GM21717 (cell line): ENCODE results near the gene HSD17B10.
"Not testable (repeated sequence)": the region's sequence is repeated elsewhere in the genome, so short reads cannot be mapped to it uniquely, and the experiment has no call there.

Experiments used
- ATAC-seq: cut with Tn5 transposase; IDR thresholded peaks from one replicate; pipeline ENCODE4 v1.9.1; 2021; ENCODE audit warnings: mild to moderate bottlenecking, moderate library complexity; ENCODE audit not compliant: unreplicated experiment

HSD17B10 gene

DNA sequence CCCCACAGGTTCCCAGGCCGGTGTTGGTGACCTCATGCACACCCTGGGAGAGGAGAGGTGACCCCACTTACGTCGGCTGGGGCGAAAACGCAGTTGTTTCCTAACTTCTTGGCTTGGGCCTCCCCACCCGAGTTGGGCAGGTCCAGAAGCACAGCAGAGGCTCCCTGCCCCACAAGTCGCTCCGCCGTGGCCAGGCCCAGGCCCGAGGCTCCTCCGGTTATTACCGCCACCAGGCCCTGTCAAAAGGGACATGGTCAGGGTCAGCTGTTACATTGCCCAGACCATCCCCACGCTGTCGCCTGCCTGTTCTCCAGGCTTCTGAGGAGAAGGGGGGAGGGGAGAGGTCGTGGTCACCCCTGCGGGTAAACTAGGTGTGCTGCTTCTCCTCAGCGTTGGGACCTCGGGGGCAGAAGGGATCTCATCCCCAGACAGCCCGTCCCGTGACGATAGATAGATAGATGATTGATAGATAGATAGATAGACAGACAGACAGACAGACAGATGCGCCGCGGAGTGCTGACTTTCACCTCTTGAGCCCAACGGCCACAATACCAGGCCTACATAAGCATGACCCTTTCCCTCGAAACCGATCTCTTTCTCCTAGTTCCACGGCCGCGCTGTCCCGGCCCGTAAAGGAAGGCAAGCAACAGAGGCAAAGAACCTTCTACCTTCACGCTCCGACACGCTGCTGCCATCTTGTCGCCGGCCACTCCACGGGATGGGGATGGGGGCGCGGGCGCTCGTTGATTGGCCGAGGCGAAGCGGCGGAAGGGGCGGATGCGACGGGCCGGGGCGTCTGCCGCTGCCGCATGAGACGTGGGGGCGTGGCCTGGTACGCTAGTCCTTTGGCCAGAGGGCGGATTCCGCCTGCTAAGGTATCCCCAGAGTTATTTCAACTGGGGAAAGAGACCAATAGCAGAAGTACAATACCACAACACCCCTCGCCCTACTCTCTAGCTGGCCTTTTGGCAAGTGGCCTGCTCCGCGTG lies at the start of gene HSD17B10:
Gene HSD17B10, minus strand, starts transcription at position 720 of the 989 bp plus-strand sequence. Its CDS starts 25 bp downstream, at position 695.
- peak; percentile 78 for ATAC-seq

DNA sequence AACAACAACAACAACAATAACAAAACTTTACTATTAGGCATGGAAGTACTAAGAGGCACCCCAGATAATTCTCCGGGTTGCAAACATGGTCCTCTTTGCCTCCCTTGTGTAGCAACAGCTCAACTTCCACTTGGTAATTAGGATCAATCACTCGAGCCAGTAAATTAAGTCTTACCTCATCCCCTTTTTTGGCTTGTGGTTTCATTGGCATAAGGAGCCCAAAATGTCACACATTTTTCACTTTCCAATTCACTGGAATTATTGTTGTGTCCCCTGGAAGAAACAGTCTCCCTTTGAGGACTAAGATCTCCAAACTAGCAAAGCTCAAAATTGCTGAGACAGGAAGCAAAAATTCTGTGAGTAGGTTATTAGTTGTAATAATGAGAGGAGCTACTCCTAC lies 49.2 kb upstream of the HSD17B10 start:
- ATAC-seq: no peak

GRCh38 chrX:53481816-53482465 lies 47.8 kb upstream of the HSD17B10 start:
- no peak for ATAC-seq

DNA sequence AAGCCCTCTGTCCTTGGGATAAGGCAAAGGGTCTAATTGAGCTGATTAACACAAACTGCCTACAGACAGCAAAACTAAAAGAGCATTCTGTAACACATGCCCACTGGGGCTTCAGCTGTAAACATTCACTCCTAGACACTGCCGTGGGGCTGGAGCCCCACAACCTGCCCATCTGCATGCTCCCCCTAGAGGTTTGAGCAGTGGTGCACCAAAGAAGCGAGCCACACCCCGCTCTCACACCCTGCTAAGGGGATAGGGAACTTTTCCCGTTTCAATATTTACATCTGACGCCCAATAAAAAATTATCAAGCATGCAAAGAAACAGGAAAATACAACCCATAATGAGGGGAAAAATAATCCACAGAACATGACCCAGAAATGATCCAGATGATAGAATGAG lies 46.9 kb upstream of the HSD17B10 start:
- ATAC-seq: no peak

GRCh38 chrX:53479301-53479700 lies 45.1 kb upstream of the HSD17B10 start:
- ATAC-seq: no peak

DNA sequence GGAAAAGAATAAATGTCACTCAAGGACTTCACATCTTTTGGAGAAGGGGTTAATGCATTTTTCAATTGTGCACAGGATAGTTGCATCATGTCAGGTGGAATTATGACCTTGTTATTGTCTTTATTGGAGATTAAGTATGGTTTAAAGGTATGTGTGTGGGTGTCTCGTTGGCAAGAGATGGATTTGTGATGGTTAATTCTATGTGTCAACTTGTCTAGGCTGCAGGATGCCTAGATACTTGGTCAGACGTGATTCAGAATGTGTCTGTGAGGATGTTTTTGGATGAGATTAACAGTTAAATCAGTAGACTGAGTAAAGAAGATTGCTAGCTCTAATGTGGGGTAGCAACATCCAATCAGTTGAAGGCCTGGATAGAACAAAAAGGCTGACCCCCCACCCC lies 42.2 kb upstream of the HSD17B10 start:
- ATAC-seq: no peak

- no peak for ATAC-seq
Observed at GRCh38 chrX:53474707-53475106, 40.5 kb upstream of the HSD17B10 start.

GRCh38 chrX:53471346-53471745 lies 37.2 kb upstream of the HSD17B10 start:
- no peak for ATAC-seq

DNA sequence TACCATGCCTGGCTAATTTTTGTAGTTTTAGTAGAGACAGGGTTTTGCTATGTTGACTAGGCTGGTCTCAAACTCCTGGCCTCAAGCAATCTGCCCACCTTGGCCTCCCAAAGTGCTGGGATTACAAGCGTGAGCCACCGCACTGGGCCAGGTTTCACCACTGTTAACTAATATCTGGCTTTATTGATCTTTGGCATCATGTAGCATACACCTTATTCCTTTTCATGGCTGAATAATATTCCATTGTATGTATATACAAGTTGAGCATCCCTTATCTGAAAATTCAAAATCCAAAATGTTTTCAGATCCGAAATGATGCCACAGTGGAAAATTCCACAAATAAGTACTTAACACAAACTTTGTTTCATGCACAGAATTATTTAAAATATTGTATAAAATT lies 34.5 kb upstream of the HSD17B10 start:
- ATAC-seq: not testable (repeated sequence)

DNA sequence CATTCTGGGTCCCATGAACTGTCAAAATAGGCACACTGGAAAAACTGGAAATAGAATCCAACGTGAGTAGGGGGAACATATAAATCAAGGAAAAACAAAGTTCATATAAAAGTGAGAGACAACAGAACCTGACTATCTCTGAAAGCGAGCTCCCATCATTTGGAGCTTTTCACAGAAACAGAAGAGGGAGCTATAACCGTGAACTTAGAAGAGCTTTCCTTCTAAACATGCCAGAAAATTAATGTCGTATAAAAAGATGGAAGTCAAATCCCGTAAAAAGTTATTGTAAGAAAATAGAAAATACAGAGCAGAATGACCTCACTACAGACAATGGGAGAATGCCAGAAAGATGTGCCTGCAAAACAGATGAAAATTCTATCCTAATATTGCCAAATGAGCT lies 23.9 kb upstream of the HSD17B10 start:
- ATAC-seq: no peak

DNA sequence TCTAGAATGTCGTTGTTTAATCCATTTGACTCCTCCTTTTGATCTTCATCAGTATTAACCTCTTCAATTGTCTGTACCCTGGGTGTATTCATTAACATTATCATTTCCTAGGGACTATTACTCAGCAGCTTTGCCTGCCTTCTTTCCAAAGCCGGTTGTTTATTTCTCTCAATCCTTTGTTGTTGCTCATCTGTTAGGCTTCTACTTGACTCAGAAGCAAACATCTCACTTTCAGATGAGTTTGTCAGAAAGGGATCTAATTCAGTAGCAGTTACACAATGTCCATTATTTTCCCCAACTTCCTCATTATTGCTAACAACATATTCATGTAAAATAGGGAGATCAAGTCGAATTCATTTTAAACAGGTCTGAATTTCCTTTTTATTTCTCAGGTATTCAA lies 22.1 kb upstream of the HSD17B10 start:
- ATAC-seq: no peak

DNA sequence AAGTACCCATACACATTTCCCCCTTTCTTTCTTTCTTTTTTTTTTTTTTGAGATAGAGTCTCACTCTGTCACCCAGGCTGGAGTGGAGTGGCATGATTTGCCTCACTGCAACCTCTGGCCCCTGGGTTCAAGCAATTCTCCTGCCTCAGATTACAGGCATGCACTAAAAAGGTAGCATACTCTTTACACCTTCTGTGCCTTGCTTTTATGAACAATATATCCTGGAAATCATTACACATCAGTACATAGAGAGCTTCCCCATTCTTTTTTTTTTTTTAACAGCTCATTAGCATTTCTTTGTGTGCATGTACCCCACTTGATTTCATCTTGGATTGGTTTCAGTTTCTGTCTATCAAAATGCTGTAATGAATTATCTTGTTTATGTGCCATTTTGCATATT lies 18.6 kb upstream of the HSD17B10 start:
- ATAC-seq: no peak

DNA sequence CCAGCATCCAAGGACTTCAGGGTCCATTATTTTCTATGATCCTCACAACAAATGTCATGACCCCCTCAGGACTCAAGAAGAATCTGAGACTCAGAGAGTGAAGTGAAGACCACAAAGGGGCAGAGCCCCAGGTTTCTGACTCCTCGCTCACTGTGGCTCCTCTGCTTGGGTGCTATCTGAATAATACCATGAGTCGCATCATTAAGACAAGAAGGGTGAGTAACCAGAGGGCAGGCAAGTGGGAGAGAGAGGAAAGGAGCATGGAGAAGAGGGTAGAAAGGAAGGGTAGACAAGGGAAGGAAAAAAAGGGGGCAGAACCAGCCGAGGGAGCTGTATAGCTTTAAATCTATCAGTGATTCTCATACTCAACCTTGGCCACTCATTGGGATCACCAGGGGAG lies 15.5 kb upstream of the HSD17B10 start:
- no peak for ATAC-seq

DNA sequence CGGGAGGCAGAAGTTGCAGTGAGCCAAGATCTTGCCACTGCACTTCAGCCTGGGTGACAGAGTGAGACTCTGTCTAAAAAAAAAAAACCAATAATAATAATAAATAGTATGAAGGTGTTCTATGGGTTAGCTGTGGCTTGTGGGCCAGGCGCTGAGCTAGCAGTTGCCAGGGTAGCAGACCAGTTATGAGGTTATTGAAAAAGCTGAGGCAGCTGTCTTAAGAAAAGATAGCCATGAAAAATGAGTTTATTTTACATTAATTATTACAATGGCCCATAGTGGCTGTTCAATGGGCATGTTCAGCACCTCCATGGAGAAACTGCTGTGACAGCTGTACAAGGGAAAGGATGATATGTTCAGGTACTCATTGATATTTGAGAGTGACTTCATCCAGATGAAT lies 13.3 kb upstream of the HSD17B10 start:
- no peak for ATAC-seq

- ATAC-seq: no peak
Observed at GRCh38 chrX:53445977-53446376, 11.8 kb upstream of the HSD17B10 start.

- ATAC-seq: no peak
Observed at GRCh38 chrX:53442322-53442631, 8.1 kb upstream of the HSD17B10 start.

GRCh38 chrX:53441531-53442321 lies 7.6 kb upstream of the HSD17B10 start:
- no peak for ATAC-seq

GRCh38 chrX:53440621-53441517 lies 6.7 kb upstream of the HSD17B10 start:
- ATAC-seq: no peak

DNA sequence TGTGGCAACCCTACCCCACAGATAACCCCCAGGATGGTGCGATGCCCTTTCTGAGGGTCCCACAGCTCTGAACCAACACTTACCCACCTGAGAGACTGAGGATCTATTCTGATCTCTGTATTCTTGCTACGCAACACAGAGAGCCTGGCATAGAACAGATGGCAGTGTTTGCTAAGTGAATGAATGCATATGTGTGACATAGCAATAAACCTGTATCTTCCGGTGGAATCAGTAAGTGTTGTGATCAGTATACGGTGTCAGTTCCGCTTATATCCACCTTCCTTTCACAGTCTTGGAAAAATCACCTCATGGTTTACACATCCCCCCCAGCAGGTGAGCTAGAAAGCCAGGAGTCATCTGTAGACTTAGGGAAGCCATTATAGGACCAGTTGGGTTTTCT lies 5.9 kb upstream of the HSD17B10 start:
- no peak for ATAC-seq

DNA sequence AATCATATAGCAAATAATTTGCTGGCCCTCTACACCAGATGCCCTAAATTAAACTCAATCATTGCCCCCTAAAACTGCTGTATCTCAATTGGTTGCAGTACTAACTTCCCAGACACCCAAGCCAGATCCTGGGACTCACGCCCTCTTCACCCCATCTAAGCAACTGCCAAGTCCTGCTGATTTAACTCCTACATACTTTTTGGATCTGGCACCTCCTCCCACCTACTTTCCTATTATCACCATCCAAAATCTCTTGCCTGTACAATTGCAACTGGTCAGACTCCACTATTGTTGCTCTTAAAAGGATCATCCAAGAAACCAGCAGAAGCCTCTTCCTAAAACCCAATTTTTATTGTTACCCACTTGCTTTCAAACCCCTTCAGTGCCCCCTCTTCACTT lies 4.7 kb upstream of the HSD17B10 start:
- ATAC-seq: no peak
